Vagina (tissue), 2 donors: ENCODE measurements around the gene MPND.

Experiments used
- CTCF ChIP-seq, 3 experiments: fragments of 450-650 bp in 2 of 3; fragments of 200-600 bp in 1 of 3; sonication (generic) in 1 of 3; IDR thresholded peaks; one replicate each; pipeline ENCODE4 v1.5.1; 2017 to 2019; ENCODE audit warnings: antibody characterized with exemption in 3 of 3, mild to moderate bottlenecking in 2 of 3, moderate library complexity in 2 of 3
- POLR2A ChIP-seq, 2 donors: fragments of 450-650 bp; IDR thresholded peaks; one replicate each; pipeline ENCODE4 v1.6.1; 2017; ENCODE audit warnings: antibody characterized with exemption in 2 of 2, mild to moderate bottlenecking in 2 of 2, moderate library complexity in 2 of 2

GRCh38 chr19:4323692-4324091 is 19.7 kb upstream of the MPND start:
- TF ChIP-seq CTCF (IDR thresholded peaks at IDR 0.05) (no peak), POLR2A (IDR thresholded peaks at IDR 0.05) (no peak)
